H1 (cell line): ENCODE measurements around the gene AKR1C8. TPM values are rescaled to one million over a fixed set of nuclear protein-coding genes. Genes with fewer than 3 reads are reported as not detected.

Experiments
- CTCF ChIA-PET: fragments of 300-600 bp; sonication (Branson Sonifier 250); formaldehyde crosslinking; loops from one replicate; lab custom pipeline; 2021; ENCODE audit not compliant: partially characterized antibody; lab: Charles Lee
- POLR2A ChIA-PET: fragments of 300-600 bp; sonication (Branson Sonifier 250); formaldehyde crosslinking; loops from one replicate; lab custom pipeline; 2021; ENCODE audit warnings: inconsistent platforms; ENCODE audit not compliant: partially characterized antibody; lab: Charles Lee
- DNase-seq, 2 experiments: peaks; one replicate each; pipeline versions ENCODE4 v3.0.0 to v3.0.0-alpha.2; 2010 to 2022; ENCODE audit warnings: low spot score in 2 of 2, low read depth in 1 of 2, mixed read lengths in 1 of 2
- FAIRE-seq: peaks from 2 replicates; lab custom pipeline; 2011; peaks lifted over from hg19 to GRCh38; lab: Jason Lieb, UNC
- H2AFZ ChIP-seq: 2 replicates; pipeline ENCODE4 v1.8.1; 2012; ENCODE audit warnings: low read length, inconsistent platforms
- H2AK5ac ChIP-seq: 2 replicates; pipeline ENCODE4 v1.6.1; 2013; ENCODE audit warnings: low read depth, low read length
- H2BK120ac ChIP-seq: replicated peaks from 2 replicates; pipeline ENCODE3; 2013; ENCODE audit warnings: low read depth, low read length, inconsistent platforms
- H2BK12ac ChIP-seq: 2 replicates; pipeline ENCODE4 v1.6.1; 2013; ENCODE audit warnings: low read depth, low read length
- H2BK15ac ChIP-seq: 2 replicates; pipeline ENCODE4 v1.6.1; 2013; ENCODE audit warnings: low read length
- H2BK20ac ChIP-seq: 2 replicates; pipeline ENCODE4 v1.6.1; 2013; ENCODE audit warnings: low read length
- H2BK5ac ChIP-seq: 2 replicates; pipeline ENCODE4 v1.6.1; 2013; ENCODE audit warnings: low read depth, low read length
- H3K14ac ChIP-seq: 2 replicates; pipeline ENCODE4 v1.6.1; 2013; ENCODE audit warnings: inconsistent platforms; ENCODE audit not compliant: insufficient read length
- H3K18ac ChIP-seq: 2 replicates; pipeline ENCODE4 v1.6.1; 2013; ENCODE audit warnings: low read length; ENCODE audit errors: extremely low read depth
- H3K23ac ChIP-seq: 2 replicates; pipeline ENCODE4 v1.6.1; 2013; ENCODE audit warnings: inconsistent platforms; ENCODE audit not compliant: insufficient read length
- H3K23me2 ChIP-seq: 2 replicates; pipeline ENCODE4 v1.6.1; 2013; ENCODE audit warnings: low read depth, low read length
- H3K27ac ChIP-seq: 2 replicates; pipeline ENCODE4 v1.6.1; 2011; ENCODE audit warnings: low read depth, low read length, inconsistent platforms
- H3K27me3 ChIP-seq, 4 experiments: replicated peaks in 1 of 4; 1 replicate in 1 of 4; 2 replicates in 3 of 4; pipeline versions ENCODE4 v1.6.1 to v1.8.1; 2011 to 2013; ENCODE audit warnings: low read length in 3 of 4, mild to moderate bottlenecking in 3 of 4, inconsistent platforms in 2 of 4, mixed read lengths in 2 of 4, moderate library complexity in 1 of 4; ENCODE audit not compliant: control insufficient read depth in 3 of 4, insufficient read depth in 3 of 4; ENCODE audit errors: extremely low read depth in 1 of 4
- H3K36me3 ChIP-seq, 4 experiments: 2 replicates each; pipeline versions ENCODE4 v1.6.1 to v1.8.1; 2011 to 2013; ENCODE audit warnings: mild to moderate bottlenecking in 4 of 4, low read length in 3 of 4, moderate library complexity in 2 of 4, control low read depth in 1 of 4, inconsistent platforms in 1 of 4; ENCODE audit not compliant: insufficient read depth in 4 of 4, control insufficient read depth in 2 of 4
- H3K4ac ChIP-seq: replicated peaks from 2 replicates; pipeline ENCODE3; 2013; ENCODE audit warnings: low read length, low read depth, mixed read lengths, inconsistent platforms; ENCODE audit not compliant: insufficient read length
- H3K4me1 ChIP-seq, 4 experiments: replicated peaks in 1 of 4; 1 replicate in 1 of 4; 2 replicates in 3 of 4; pipeline versions ENCODE4 v1.6.1 to v1.8.1; 2011 to 2013; ENCODE audit warnings: low read length in 3 of 4, inconsistent platforms in 2 of 4, mixed read lengths in 1 of 4; ENCODE audit not compliant: insufficient read depth in 4 of 4, control insufficient read depth in 3 of 4
- H3K4me2 ChIP-seq, 2 experiments: 2 replicates each; pipeline versions ENCODE4 v1.6.1 to v1.8.1; 2011 to 2013; ENCODE audit warnings: low read depth in 2 of 2, low read length in 2 of 2, control low read depth in 1 of 2, inconsistent platforms in 1 of 2, mild to moderate bottlenecking in 1 of 2; ENCODE audit not compliant: insufficient read depth in 1 of 2
- H3K4me3 ChIP-seq, 4 experiments: fragments of 200-600, 300-600 bp in 1 of 4; sonication (generic), shearing (Covaris generic), sonication (Bioruptor Twin) in 1 of 4; 2 replicates each; pipeline versions ENCODE4 v1.5.1 to v1.8.1; 2011 to 2016; ENCODE audit warnings: low read length in 4 of 4, low read depth in 3 of 4, control low read depth in 2 of 4, inconsistent platforms in 2 of 4, mild to moderate bottlenecking in 2 of 4, mixed read lengths in 1 of 4, moderate library complexity in 1 of 4; ENCODE audit not compliant: insufficient read depth in 2 of 4; ENCODE audit errors: extremely low read depth in 1 of 4
- H3K56ac ChIP-seq: replicated peaks from 2 replicates; pipeline ENCODE3; 2013; ENCODE audit warnings: low read depth, mild to moderate bottlenecking, mixed read lengths, low read length, inconsistent platforms; ENCODE audit not compliant: insufficient read length
- H3K79me1 ChIP-seq: 2 replicates; pipeline ENCODE4 v1.6.1; 2013; ENCODE audit warnings: low read depth, low read length, control low read depth
- H3K79me2 ChIP-seq, 2 experiments: 2 replicates each; pipeline versions ENCODE4 v1.6.1 to v1.8.1; 2012 to 2013; ENCODE audit warnings: low read length in 2 of 2, mild to moderate bottlenecking in 2 of 2, inconsistent platforms in 1 of 2; ENCODE audit not compliant: insufficient read depth in 2 of 2, control insufficient read depth in 1 of 2
- H3K9ac ChIP-seq, 4 experiments: replicated peaks in 1 of 4; 1 replicate in 1 of 4; 2 replicates in 3 of 4; pipeline versions ENCODE4 v1.6.1 to v1.8.1; 2011 to 2013; ENCODE audit warnings: low read depth in 3 of 4, low read length in 3 of 4, control low read depth in 2 of 4, mild to moderate bottlenecking in 2 of 4, moderate library complexity in 2 of 4, inconsistent platforms in 1 of 4; ENCODE audit errors: extremely low read depth in 1 of 4
- H3K9me3 ChIP-seq, 2 experiments: 2 replicates each; pipeline versions ENCODE4 v1.6.1 to v1.8.1; 2012 to 2013; ENCODE audit warnings: mild to moderate bottlenecking in 2 of 2, moderate library complexity in 2 of 2, control low read depth in 1 of 2, inconsistent platforms in 1 of 2, low read depth in 1 of 2, low read length in 1 of 2, mixed read lengths in 1 of 2; ENCODE audit not compliant: insufficient read depth in 2 of 2
- H4K20me1 ChIP-seq, 2 experiments: replicated peaks in 1 of 2; 2 replicates each; pipeline versions ENCODE3 to v1.8.1; 2011 to 2013; ENCODE audit warnings: inconsistent platforms in 2 of 2, low read length in 2 of 2, mild to moderate bottlenecking in 1 of 2; ENCODE audit not compliant: insufficient read depth in 2 of 2, control insufficient read depth in 1 of 2
- H4K5ac ChIP-seq: 2 replicates; pipeline ENCODE4 v1.6.1; 2013; ENCODE audit warnings: low read length, low read depth, mixed read lengths, inconsistent platforms; ENCODE audit not compliant: insufficient read length
- H4K8ac ChIP-seq: 2 replicates; pipeline ENCODE4 v1.8.0; 2013; ENCODE audit warnings: mild to moderate bottlenecking, moderate library complexity, low read length, inconsistent platforms; ENCODE audit not compliant: insufficient read depth; ENCODE audit errors: extremely low read depth
- H4K91ac ChIP-seq: replicated peaks from 2 replicates; pipeline ENCODE3; 2013; ENCODE audit warnings: low read length, mixed read lengths, inconsistent platforms; ENCODE audit not compliant: insufficient read length
- ATF3 ChIP-seq: IDR thresholded peaks from 2 replicates; pipeline ENCODE4 v1.6.1; 2011; ENCODE audit warnings: low read depth, mild to moderate bottlenecking, low read length; ENCODE audit not compliant: insufficient read depth
- E2F6 ChIP-seq: IDR thresholded peaks from 2 replicates; pipeline ENCODE4 v1.6.1; 2012; ENCODE audit warnings: inconsistent platforms
- EZH2 ChIP-seq: fragments of 200-600 bp; sonication (generic); IDR thresholded peaks from 2 replicates; pipeline ENCODE4 v1.7.1; 2012; ENCODE audit warnings: low read depth, mild to moderate bottlenecking, moderate library complexity, low read length, inconsistent platforms; ENCODE audit not compliant: severe bottlenecking
- GABPA ChIP-seq: IDR thresholded peaks from 2 replicates; pipeline ENCODE4 v1.6.1; 2011; ENCODE audit warnings: mild to moderate bottlenecking, low read length, moderate library complexity, borderline replicate concordance; ENCODE audit not compliant: insufficient read depth
- GTF2F1 ChIP-seq: IDR thresholded peaks from 2 replicates; pipeline ENCODE4 v1.6.1; 2012; ENCODE audit warnings: low read depth, low read length, improper control_type of control experiment, borderline replicate concordance
- HDAC2 ChIP-seq, 2 experiments: fragments of 300-600 bp in 1 of 2; sonication (generic) in 1 of 2; IDR thresholded peaks; 2 replicates each; pipeline ENCODE4 v1.6.1; 2011 to 2012; ENCODE audit warnings: low read depth in 2 of 2, low read length in 2 of 2, mild to moderate bottlenecking in 2 of 2, moderate library complexity in 2 of 2, borderline replicate concordance in 1 of 2, inconsistent platforms in 1 of 2
- JUN ChIP-seq: IDR thresholded peaks from 2 replicates; pipeline ENCODE4 v1.6.1; 2011; ENCODE audit warnings: low read depth, mild to moderate bottlenecking, improper control_type of control experiment, low read length
- RXRA ChIP-seq: IDR thresholded peaks from 2 replicates; pipeline ENCODE4 v1.6.1; 2011; ENCODE audit warnings: low read depth, mild to moderate bottlenecking, low read length, moderate library complexity; ENCODE audit not compliant: insufficient read depth
- SAP30 ChIP-seq: fragments of 300-600 bp; sonication (generic); IDR thresholded peaks from 2 replicates; pipeline ENCODE4 v1.7.1; 2012; ENCODE audit warnings: low read length, moderate library complexity, mild to moderate bottlenecking, inconsistent platforms; ENCODE audit not compliant: insufficient read depth, insufficient replicate concordance
- SIN3A ChIP-seq, 2 experiments: IDR thresholded peaks in 1 of 2; conservative IDR thresholded peaks in 1 of 2; 2 replicates each; pipeline ENCODE4 v1.6.1; 2011 to 2012; ENCODE audit warnings: low read length in 2 of 2, improper control_type of control experiment in 1 of 2, low read depth in 1 of 2, mild to moderate bottlenecking in 1 of 2
- WGBS, 2 experiments: shearing (Covaris generic) in 1 of 2; methylation state at CpG; one replicate each; pipeline versions ENCODE4 v1.1.6 to v1.1.7; 2013 to 2015; ENCODE audit warnings: low lambda C conversion rate in 2 of 2, mixed read lengths in 2 of 2, inconsistent platforms in 1 of 2, low coverage in 1 of 2, missing lambda C conversion rate in 1 of 2; ENCODE audit not compliant: insufficient replicate concordance in 2 of 2, insufficient coverage in 1 of 2, insufficient read length in 1 of 2; ENCODE audit errors: extremely low coverage in 1 of 2, missing lambda C conversion rate in 1 of 2; 5-methylcytosine and 5-hydroxymethylcytosine counted together
- polyA plus RNA-seq, 7 experiments: library from polyadenylated mRNA; depleted of rRNA in 3 of 7; stranded (reverse) in 5 of 7; unstranded in 2 of 7; fragments of >200 nt in 5 of 7; fragments of 200-250 nt in 2 of 7; gene quantifications; 1 replicate in 5 of 7; 2 replicates in 1 of 7; 4 replicates in 1 of 7; pipeline versions ENCODE4 v1.2.1 to v1.2.3, GENCODE V29; 2011 to 2013; ENCODE audit warnings: missing spikeins in 2 of 7, mixed read lengths in 2 of 7
- total RNA-seq: library from RNA; stranded (reverse); fragmentation: NEBNext Ultra II Directional; extraction: Animal tissue kit (Norgen Biotek cat#: 25700); gene quantifications from 2 replicates; pipeline ENCODE4 v1.2.1, GENCODE V29; 2021

Gene AKR1C8
- total and polyA plus RNA-seq, 2 of the 8 experiments (the other 6 are each of a cell fraction or from before 2014, with no cell fraction given): not detected

DNA sequence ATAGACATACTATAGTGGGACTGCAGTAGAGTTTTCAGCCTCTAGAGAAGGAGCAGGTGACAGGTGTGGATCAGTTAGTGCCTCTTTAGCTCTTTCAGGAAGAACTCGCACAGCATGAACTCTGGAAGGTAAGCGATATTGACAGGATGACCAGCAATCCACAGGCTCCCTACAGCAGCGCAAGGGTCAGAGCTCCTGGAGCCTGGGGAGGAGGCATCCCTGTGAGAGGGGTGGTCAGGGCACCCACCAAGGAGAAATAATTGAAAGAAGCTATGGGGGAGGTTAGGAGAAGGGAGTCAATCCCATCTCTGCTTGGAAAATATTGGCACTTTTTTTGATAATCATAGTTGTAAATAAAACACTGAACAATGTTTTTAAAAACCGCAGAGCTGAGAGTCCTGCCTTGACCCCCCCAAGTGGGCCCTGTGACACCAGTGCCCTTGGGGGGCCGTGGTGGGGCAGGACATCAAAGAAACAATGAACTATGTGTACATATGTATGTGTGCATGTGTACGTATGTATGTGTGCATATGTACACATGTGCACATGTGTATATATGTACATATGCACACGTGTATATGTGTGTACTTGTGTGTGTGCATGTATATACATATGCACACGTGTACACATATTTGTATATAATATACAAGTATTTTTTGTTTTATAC lies 77.0 kb downstream of the AKR1C8 start:
- H4K5ac ChIP-seq: no peak overlapping the region
- no peak overlapping the region for H3K27ac ChIP-seq
- H2AFZ ChIP-seq: no peak overlapping the region
- H3K14ac ChIP-seq: no peak overlapping the region
- H3K23ac ChIP-seq: no peak overlapping the region
- no peaks in the 10 kb centered on the region for H4K20me1 ChIP-seq
- no peak overlapping the region for H2BK20ac ChIP-seq
- no peak overlapping the region for H3K4me2 ChIP-seq
- ChIA-PET CTCF (interaction anchor here (0.6 to 2.1 kb wide), 3 partner anchors 18 to 258 kb away, joined by 3 to 9 read pairs (median 3); no protein-coding TSS in a partner anchor), POLR2A (no interaction called here)
- no peak overlapping the region for H3K56ac ChIP-seq
- H3K23me2 ChIP-seq: no peaks in the 10 kb centered on the region
- 67% methylated on average over 8 of the region's 8 CpGs; no CpG with 5 or more reads in 1 of the 2 experiments for WGBS, 2 experiments
- H3K9ac ChIP-seq: no peak overlapping the region
- TF ChIP-seq GABPA: no peak
- no peak for TF ChIP-seq SIN3A (conservative IDR thresholded peaks at IDR 0.05 in 1 of 2, IDR thresholded peaks at IDR 0.05 in 1 of 2; ENCODE audit: low read depth in 1 of 2, low read length in 2 of 2)
- no peak for TF ChIP-seq SAP30
- no peak for TF ChIP-seq JUN
- no peak for TF ChIP-seq E2F6
- TF ChIP-seq HDAC2 (IDR thresholded peaks at IDR 0.05; ENCODE audit: borderline replicate concordance in 1 of 2, low read depth in 2 of 2, low read length in 2 of 2): no peak
- TF ChIP-seq ATF3: no peak
- TF ChIP-seq RXRA: no peak
- no peak for TF ChIP-seq EZH2
- no peak for TF ChIP-seq GTF2F1
- no peaks in the 10 kb centered on the region for H3K4me1 ChIP-seq
- H3K9me3 ChIP-seq: peaks cover 10 to 13% of the 10 kb centered on the region in 2 experiments; a peak in 2 of 4 replicates
- H2BK12ac ChIP-seq: no peak overlapping the region
- no peak overlapping the region for H3K4me3 ChIP-seq
- no peak overlapping the region for H2BK5ac ChIP-seq
- H4K8ac ChIP-seq: no peak overlapping the region
- H3K18ac ChIP-seq: no peak overlapping the region
- DNase-seq: no peak
- H2AK5ac ChIP-seq: no peak overlapping the region
- H3K79me1 ChIP-seq: no peaks in the 10 kb centered on the region
- no peak overlapping the region for H2BK15ac ChIP-seq
- H4K91ac ChIP-seq: no peak overlapping the region
- H3K79me2 ChIP-seq: no peaks in the 10 kb centered on the region
- FAIRE-seq: no peak
- H2BK120ac ChIP-seq: no peak overlapping the region
- no peaks in the 10 kb centered on the region for H3K27me3 ChIP-seq
- no peaks in the 10 kb centered on the region for H3K36me3 ChIP-seq
- no peak overlapping the region for H3K4ac ChIP-seq
